Hematopoietic multipotent progenitor cell treated with erythropoietin and hydrocortisone succinate and interleukin-3 and kit ligand, for 8 days (in vitro differentiated cells): Measurements from ENCODE around the gene HS3ST4.

Source experiments
- DNase-seq: peaks from one replicate; pipeline ENCODE4 v3.0.0-alpha.2; 2015

HS3ST4 gene

DNA sequence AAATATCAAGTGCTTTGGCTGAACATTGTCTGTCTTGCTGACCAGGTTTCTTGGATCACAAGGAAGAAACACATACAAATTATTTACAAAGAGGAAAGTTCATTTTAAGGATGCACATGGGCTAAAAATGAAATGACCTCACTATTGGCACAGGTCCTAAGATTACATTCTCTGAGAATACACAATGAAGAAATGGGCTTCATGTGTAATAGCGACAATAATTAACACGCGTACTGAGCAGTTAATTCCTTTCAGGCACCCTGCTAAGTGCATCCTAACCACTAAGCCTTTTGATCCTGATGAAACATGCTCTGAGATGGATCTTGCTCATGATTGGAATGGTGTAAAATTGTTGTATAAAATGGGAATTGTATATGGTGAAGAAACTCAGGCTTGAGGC lies 429.0 kb downstream of the HS3ST4 start:
- DNase-seq: no peak

DNA sequence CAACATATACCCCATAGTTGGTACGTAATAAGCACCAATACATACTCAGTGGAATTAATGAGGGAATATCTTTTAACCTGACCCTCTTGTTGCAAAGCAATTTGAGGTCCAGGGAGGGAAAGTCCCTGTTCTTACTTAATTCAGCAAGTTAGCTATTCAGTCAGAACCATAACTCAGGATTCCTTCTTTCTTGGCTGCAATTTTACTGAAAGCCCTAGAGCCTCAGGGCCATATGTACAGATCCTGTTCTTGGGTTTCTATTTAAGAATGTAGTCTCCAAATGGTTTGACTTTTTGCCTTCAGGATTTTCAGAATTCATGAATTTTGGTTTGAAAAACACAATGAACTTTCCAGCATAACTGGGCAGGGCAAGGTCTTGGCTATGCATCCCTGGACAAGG lies 436.5 kb downstream of the HS3ST4 start:
- DNase-seq: no peak

DNA sequence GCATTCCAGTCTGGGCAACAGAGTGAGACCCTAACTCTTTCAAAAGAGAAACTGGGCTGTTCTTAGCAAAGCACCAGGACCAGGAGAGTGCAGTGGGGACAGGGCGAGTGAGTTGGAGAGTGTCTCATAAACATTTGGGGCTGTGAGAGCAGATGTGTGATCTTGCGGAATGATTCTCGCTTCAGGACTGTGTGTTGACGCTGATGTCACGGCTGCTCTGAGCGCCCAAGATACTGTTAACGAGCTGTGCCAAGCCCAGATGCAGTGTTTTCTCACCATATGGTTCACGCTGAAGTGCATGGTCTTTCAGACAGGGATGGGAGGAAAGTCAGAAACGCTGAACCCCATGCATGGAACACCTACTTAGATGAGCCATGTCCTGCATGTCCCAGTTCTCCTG lies 438.2 kb downstream of the HS3ST4 start:
- no peak for DNase-seq

DNA sequence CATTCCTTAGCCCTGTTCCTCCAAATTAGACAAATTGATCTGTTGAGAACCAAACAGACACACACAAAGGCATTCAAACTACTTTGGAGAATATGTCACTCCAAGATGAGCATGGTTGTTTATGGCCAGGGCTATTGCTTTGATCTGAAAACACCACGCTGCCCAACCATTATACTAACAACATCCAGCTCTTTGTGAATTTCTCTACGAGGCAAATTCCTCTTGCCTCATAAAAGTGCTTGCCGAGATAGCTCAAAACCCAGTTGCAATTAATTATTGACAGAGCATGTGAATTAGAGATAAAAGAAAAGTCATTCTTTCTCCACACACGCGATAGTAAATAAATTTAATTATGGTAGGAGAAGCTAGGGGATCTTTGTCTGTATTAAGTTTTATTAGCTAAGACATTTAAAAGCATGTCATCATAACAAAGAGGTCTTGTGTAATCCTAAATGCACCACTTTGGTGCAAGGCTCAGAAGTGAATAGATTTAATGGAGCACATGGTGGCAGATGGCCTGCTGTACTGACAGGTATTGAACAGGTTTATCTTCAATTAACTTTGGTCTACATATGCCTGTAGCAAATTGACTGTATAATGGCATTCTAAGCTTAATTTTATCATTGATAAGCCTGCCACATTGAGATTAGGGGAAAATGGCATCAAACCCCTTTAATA lies 441.8 kb downstream of the HS3ST4 start:
- no peak for DNase-seq

DNA sequence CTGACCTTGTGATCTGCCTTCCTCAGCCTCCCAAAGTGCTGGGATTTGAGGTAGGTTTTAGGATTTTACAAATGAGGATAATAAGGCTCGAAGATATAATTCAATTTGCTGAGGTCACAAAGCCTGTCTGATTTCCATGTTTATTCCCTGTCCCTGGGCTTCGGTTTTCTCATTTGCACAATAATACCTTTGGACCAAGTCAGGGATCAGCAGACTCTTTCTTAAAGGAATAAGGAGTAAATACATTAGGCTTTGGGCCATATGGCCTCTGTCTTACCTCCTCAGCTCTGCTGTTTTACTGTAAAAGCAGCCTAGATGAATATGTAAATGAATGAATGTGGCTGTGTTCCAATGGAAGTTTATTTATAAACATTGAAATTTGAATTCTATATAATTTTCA lies 442.8 kb downstream of the HS3ST4 start:
- DNase-seq: no peak

DNA sequence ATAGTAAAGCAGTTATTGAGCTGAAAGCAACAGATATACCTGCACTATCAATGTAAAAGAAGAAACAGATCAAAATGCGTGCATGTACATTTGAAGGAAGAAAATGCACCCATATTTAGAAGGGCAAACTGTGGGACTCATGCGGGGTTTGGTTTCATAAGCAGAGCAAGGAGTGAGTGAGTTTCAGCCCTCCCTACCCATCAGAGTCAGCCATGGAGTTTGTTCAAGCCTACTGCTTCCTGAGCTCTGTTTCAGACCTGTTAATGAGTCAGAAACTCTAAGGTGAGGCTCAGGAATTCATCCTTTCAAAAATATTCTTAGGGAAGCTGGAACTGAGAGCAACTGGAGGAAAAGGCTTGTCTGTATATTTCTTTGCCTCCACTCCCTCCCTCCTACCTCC lies 446.2 kb downstream of the HS3ST4 start:
- no peak for DNase-seq

DNA sequence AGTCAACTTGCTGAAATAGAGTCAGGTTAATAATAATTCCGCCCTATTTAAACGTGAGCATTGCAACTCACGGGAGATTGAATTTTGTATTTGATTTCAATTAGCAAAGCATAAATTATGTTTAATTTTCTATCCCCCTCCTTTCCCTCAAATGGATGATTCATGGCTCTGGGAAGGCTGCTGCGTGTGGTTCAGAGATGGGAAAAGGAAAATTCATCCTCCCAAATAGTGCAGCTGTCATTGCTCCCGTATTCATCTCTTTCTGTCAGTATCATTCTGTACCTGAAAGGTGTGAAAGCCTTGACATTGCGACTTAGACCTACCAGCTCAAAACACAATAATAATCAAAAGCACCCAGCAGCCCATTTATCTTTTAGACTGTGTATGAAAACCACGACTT lies 447.3 kb downstream of the HS3ST4 start:
- no peak for DNase-seq

DNA sequence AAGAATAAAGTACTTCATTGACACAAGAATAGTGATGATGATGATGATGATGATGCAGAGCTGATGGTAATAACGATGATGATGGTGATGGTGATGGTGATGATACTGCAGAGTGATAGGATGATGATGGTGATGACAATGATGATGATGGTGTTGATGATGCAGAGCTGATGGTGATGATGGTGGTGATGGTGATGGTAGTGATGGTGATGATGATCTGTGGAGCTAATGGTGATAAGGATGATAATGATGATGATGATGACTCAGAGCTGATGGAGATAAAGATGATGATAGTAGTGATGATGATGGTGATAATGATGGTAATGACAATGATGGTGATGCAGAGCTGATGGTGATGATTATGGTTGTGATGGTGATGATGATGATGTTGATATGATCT lies 448.1 kb downstream of the HS3ST4 start:
- DNase-seq: no peak

DNA sequence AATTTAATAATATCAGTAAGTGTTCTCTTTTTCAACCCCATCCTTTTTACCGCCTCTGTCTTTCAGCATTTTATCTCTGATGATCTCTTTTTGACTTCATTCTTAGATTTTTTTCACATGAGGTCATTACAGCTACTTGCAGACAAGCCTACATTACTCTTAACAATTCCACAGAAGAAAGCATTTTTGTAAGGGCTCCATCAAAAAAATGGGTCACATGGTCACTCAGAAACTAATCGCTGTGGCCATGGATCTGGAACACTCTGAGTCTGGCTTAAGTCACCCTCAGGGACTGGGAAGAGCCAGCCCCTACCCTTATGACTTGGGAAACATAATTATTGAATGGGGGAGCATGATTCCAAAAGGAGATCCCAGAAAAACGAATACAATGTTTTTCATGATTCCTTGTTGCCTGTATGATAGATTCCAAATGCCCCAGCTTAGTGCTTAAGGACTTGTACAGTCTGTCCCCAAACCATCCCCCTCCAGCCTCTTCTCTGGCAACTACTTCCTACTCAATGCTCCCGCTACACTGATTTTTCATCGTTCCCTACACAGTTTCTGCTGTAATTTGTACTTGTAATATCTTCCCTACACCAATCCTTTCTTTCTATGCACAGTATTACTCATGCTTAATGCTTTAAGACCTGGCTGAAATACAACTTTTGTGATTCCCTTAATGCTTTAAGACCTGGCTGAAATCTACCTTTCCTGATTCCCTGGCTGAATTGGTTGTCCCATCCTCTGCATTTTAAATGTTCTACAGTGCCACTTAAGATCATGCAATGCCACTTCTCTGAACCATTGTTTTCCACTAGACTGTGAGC lies 457.8 kb downstream of the HS3ST4 start:
- DNase-seq: no peak

DNA sequence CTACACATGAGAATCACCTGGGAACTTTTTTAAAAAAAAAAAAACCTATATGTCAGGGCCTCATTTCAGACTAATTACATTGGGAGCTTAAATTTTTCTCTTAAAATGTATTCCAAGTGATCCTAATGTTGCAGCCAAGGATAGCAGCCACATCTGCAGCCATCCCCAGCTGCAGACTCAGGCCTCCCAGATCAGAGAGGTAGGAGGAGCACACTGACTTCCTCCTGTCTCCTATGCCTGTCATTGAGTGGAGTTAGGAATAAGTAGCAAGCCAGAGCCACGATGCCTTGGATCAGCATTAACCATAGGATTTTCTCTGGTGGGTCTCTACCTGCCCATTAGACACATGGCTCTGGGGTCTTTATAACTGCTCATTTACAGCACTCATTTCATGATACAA lies 463.5 kb downstream of the HS3ST4 start:
- DNase-seq: no peak

DNA sequence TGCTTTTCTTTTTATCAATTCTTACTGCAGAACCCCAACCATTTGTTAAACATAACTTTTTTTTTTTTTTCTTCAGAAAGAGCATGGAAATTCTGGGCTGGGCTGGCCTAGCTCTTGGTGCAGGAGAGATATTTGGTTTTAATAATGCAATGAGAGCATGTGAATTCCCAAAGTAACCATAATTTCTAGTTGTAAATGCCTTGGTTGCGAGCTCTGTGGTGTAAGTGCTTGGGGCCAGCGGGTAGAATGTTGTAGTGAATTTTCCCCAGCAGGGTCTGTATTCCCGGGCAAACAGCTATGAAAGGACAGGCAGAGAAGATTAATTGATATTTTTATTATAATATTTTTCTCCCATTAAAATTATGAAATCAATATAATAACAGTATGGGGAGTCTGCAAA lies 465.6 kb downstream of the HS3ST4 start:
- no peak for DNase-seq

DNA sequence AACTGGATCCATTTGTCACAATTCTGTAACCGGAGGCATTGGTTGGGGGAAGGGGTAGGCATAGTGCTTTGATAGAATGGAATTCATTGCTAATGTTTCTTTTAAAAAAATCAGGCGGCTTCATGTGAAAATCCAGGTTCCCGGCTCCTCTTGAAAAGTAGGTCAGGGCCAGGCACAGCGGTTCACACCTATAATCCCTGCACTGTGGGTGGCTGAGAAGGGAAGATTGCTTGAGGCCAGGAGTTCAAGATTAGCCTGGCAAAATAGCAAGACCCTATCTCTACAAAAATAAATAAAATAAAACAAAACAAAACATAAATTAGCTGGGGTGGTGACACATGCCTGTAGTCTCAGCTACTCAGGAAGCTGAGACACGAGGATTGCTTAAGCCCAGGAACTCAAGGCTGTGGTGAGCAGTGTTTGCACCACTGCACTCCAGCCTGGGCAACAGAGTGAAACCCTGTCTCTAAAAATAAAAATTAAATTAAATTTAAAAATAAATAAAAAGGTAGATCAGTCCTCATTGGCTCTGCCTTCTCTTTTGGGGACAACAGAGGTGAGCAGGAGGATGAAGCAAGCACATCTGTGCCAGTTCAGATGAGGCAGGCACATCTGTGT lies 466.5 kb downstream of the HS3ST4 start:
- no peak for DNase-seq

DNA sequence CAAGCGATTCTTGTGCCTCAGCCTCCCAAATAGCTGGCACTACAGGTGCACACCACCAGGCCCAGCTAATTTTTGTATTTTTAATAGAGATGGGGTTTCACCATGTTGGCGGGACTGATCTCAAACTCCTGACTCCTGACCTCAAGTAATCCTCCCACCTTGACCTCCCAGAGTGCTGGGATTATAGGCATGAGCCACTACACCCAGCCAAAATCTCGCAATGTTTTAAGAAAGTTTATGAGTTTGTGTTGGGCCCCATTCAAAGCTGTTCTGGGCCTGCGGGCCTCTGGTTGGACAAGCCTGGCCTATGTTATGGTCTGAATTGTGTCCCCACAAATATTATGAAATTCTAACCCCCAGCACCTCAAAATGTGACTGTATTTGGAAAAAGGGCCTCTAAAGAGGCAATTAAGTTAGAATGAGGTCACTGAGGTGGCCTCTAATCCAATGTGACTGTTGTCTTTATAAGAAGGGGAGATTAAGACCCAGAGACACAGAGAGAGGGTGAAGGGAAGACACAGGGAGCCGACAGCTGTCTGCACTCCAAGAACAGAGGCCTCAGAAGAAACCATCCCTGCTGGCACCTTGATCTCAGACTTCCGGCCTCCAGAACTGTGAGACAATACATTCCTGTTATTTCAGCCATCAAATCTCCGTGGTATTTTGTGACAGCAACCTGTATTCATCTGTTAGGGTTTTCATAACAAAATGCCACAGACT lies 469.9 kb downstream of the HS3ST4 start:
- DNase-seq: no peak

DNA sequence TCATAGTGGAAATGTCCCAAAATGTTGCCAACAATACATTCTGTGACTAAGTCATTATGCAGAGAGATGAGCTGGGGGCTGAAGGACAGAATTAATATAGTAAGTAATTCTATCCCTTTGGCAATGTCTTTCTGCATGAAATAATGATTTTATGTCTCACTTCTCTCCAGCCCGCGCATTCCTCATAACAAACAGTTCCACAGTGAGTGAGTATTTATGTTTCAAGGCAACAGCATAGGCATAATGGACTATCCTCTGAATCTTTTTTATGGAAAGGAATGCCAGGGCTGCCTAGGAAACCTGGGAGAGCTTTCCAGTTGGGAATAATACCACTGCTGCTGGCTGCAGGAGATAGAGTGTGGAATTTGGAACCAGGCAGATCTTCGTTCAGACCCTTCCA lies 477.7 kb downstream of the HS3ST4 start:
- no peak for DNase-seq

DNA sequence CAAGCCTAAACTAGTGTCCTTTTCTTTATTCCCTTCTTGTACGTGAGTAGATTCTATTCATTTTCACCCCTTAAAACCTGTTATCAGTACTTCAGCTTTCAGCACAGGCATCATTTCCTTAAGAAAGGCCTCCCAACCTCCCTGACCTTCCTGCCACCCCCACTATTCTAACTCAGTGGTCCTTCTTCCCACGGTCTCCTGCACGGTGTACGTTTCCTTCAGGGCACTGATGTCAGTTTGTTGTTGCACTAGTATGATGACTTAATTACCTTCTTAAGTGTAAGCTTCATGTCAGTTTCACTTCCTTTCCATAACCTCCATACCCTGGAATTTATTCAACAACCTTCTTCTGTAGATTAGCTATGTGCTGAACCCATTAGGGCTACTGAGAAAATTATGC lies 484.2 kb downstream of the HS3ST4 start:
- no peak for DNase-seq

DNA sequence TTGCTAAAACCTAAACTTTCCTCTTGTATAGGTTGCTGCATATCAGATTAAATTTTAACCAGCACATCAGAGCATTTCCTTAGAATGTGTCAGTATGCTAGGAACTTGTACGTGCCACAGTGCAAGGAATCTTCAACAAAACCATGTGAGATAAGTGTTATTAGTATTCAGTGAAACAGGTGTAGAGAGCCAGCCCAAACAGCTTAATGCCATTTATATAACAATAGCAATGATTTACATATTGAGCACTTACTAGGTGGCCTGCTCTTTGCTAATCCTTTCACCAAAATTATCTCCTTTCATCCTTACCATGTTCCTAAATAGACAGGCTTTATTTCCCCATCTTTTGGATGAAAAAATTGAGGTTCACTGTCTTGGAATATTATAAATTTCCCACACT lies 485.7 kb downstream of the HS3ST4 start:
- DNase-seq: no peak

DNA sequence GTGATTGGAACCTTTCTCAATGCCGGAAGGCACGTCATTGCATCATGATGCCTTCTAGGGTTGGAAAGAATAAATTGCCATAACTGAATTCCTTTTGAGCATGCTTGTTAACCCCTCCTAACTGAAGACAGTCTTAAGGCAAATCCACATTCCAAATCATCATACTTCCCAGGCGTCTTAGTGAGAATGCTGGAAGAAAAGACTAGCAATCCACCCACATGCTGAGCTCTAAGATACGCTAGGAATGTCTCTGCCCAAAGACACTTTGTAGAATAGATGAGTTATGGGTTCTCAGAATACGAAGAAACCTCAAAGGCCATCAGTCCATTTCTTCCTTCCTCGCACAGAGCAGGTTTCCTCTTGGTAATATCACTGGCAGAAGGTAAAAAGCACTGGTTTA lies 486.5 kb downstream of the HS3ST4 start:
- no peak for DNase-seq

DNA sequence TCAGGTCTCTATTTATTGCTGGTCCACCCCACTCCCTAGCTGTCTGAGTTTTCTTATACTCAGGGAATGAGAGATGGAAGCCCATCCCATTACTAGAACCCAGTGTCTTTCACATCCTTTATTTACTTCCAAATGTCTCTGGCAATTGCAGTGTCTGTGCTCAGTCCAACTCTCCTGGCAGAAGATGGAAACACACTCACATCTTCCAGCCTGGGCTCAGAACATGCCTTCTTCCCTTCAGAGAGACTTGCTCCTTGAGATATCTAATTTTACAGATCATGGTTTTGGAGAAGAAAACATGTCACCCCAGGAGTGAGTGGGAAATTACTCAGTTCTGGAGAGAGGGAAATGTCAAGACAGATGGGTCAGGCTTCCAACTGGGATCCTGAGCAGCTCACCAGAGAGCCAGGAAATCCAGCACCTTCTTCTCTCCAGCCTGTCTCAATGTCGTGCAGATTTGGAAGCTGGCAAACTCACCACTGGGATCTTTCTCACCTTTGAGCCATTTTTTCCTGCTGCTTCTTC lies 494.4 kb downstream of the HS3ST4 start:
- no peak for DNase-seq
